DMS114 treated with DMSO at 0.1 percent for 48 hours (cell line): ENCODE results near the gene ZNF169.
"Not testable (repeated sequence)": the region's sequence is repeated elsewhere in the genome, so short reads cannot be mapped to it uniquely, and the experiment has no call there.

Source experiments
- DNase-seq: peaks from one replicate; lab custom pipeline; 2025; ENCODE audit not compliant: unreplicated experiment; lab: John Stamatoyannopoulos, UW

ZNF169 gene

GRCh38 chr9:94286116-94286515, 27.0 kb downstream of the ZNF169 start:
- DNase-seq, result no peak

- DNase-seq, result no peak
These were observed 28.9 kb downstream of the ZNF169 start for GRCh38 chr9:94287877-94288513.

- DNase-seq, result no peak
These were observed 30.6 kb downstream of the ZNF169 start for GRCh38 chr9:94289691-94290090.

- no peak for DNase-seq
These were observed 40.0 kb downstream of the ZNF169 start for GRCh38 chr9:94298949-94299599.

- DNase-seq, result no peak
These were observed 41.6 kb downstream of the ZNF169 start for GRCh38 chr9:94300470-94301301.

- DNase-seq, result no peak
These were observed 42.5 kb downstream of the ZNF169 start for GRCh38 chr9:94301583-94301982.

- DNase-seq, result no peak
These were observed 43.3 kb downstream of the ZNF169 start for GRCh38 chr9:94302426-94302825.

GRCh38 chr9:94303321-94303720, 44.2 kb downstream of the ZNF169 start:
- DNase-seq, result no peak

- DNase-seq, result not testable (repeated sequence)
These were observed 56.2 kb downstream of the ZNF169 start for GRCh38 chr9:94315034-94315984.

GRCh38 chr9:94316236-94316635, 57.1 kb downstream of the ZNF169 start:
- not testable (repeated sequence) for DNase-seq

GRCh38 chr9:94317949-94318657, 59.0 kb downstream of the ZNF169 start:
- DNase-seq, result not testable (repeated sequence)

- not testable (repeated sequence) for DNase-seq
These were observed 63.3 kb downstream of the ZNF169 start for GRCh38 chr9:94322342-94322940.

- not testable (repeated sequence) for DNase-seq
These were observed 64.2 kb downstream of the ZNF169 start for GRCh38 chr9:94323153-94323798.

GRCh38 chr9:94325583-94325982, 66.5 kb downstream of the ZNF169 start:
- not testable (repeated sequence) for DNase-seq

GRCh38 chr9:94328544-94328943, 69.4 kb downstream of the ZNF169 start, which contains the start of gene NUTM2F:
NUTM2F (minus strand) TSS chr9:94328644; CDS start chr9:94328623, 21 bp downstream.
- not testable (repeated sequence) for DNase-seq

GRCh38 chr9:94336445-94336844, 77.3 kb downstream of the ZNF169 start:
- not testable (repeated sequence) for DNase-seq

GRCh38 chr9:94338723-94339122, 79.6 kb downstream of the ZNF169 start:
- DNase-seq, result not testable (repeated sequence)

- DNase-seq, result not testable (repeated sequence)
These were observed 80.6 kb downstream of the ZNF169 start for GRCh38 chr9:94339657-94340056.

GRCh38 chr9:94340750-94341149, 81.7 kb downstream of the ZNF169 start:
- DNase-seq, result not testable (repeated sequence)
